Umbilical cord (tissue), 2 donors: ENCODE data around the gene NARF. TPM values are rescaled to one million over a fixed set of nuclear protein-coding genes. Genes with fewer than 3 reads are reported as not detected.
"Not testable (repeated sequence)": the region's sequence is repeated elsewhere in the genome, so short reads cannot be mapped to it uniquely, and the experiment has no call there.

ENCODE experiments used
- DNase-seq: peaks from one replicate; pipeline ENCODE4 v3.0.0-alpha.2; 2015; ENCODE audit warnings: low spot score
- total RNA-seq: library from RNA; depleted of rRNA; stranded (reverse); fragments of >200 nt; gene quantifications from one replicate; pipeline ENCODE4 v1.2.3, GENCODE V29; 2014; ENCODE audit warnings: low replicate concordance; ENCODE audit not compliant: insufficient read depth

The NARF gene
- total RNA-seq, 1 donor from 2014 or later: 39.7 TPM

DNA sequence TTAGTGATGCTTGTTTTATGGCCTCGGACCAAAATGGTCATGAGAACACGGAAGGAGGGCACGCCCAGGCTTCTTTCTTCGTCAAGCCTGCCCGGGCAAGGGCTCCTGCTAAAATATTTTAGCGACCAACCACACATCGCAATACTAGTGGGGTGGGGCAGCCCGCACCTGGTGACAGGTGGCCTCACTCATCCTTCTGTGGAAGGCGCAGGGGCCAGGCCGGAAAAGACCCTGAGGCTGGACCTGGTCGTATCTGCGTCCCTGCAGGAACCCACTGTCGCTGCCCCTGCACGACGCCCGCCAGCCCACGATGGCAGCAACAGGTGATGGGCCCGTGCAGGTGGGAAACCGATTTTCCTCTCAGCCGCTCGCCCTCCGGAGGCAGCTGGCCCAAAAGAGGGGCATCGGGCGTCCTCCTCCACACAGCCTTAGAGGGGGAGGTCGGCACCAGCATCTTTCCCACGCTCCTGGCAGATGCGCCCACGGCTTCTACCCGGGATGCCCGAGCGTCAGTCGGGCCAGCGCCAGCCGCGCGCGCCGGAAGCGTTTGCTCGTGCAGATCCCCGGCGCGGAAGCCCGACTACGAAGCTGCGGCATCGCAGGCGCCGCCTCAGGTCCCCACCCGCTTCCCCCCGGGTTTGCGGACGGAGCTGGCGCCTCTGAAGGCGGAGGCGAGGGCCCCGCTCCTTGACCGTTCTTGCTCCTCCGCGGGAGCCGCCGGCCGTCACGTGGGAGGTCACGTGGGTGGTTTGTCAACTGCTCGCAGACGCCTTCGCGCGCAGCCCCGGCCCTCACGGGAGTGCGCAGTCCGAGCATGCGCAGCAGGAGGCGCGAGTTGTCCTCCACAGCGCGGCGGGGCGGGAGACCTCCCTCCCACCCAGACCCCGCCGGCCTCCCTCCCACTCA lies 38.2 kb downstream of the NARF start:
- DNase-seq: peak; percentile 98

DNA sequence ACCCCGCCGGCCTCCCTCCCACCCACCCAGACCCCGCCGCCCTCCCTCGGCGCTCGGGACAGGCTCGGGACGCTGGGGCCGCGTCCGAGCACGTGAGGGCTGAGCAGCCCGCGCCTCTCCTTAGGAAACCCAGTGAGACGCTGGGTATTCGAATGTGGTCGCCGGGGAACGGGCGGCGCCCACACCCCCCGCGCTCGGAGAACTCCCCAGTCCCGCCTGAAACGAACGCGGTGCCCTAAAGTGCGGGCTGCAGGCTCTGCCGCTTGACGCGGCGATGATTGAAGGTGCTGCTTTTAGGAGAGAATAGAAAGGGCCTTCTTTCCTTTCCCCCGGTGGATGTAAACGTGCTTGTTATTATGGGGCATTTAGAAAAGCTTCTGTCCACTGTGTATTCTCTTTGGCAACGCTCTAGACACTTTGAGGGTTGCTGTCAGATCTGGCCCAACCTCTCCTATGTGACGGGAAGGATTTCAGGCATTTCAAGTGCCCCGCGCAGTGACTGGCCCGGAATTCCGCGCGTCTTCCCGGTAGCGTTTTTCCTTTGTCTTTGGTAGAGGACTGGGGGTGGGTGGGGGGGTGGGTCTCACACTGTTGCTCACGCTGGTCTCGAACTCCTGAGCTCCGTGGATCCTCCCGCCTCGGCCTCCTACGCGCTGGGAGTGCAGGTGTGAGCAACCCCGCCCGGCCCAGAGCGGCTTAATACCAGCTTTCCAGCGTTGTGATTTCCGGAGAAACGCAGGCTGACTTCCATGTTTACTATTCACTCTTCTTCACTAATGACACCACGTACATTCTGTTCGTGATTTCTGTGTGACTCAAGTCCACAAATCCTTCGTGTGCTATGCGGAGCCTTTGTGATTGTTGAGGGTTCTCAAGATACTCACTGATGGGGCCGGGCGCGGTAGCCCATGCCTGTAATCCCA lies 39.2 kb downstream of the NARF start:
- DNase-seq: peak; percentile 36

DNA sequence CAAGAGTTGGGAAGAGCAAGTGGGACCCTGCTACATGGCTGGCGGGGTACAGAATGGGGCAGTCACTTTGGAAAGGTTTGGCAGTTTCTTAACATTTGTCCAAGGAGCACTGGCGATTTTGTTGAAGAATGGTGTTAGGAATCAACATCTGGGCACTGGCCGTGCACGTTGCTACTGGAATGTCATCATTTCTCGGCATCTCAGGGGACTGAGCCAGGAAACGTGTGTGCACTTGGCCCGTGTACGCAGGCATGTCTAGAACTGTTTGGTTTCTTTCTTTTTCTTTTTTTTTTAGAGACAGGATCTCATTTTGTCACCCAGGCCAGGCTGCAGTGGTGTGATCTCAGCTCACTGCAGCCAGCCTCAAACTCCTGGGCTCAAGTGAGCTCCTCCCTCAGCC lies 43.7 kb downstream of the NARF start:
- no peak for DNase-seq

DNA sequence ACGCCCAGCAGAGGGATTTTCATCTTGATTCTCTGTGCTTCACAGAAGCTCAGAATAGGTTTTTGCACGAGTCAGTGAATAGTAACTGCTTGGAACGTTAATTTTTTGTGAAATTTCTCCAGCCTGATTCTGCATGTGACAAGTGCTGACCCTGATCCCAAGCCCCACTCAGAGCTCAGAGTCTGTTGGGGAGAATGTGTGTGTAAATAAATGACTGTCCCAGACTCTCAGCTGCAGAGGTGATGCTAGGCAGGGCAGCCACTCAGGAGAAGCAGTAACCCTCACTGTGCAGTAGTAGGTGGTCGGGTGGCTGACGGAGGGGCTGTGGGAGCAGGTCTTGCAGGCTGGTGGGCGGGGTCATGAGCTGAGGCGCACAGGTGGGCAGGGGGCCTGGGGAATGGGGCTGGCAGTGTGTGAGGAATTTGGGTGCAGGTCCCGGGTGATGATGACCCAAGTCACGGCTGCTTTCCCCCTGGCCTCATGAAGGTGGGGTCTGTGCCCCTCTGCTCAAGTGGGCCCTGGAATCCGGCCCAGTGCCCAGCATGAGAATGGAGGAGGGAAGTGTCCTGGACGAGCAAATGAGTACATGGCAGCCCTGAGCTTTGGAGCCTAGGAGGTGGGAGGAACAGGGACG lies 44.7 kb downstream of the NARF start:
- DNase-seq: no peak

DNA sequence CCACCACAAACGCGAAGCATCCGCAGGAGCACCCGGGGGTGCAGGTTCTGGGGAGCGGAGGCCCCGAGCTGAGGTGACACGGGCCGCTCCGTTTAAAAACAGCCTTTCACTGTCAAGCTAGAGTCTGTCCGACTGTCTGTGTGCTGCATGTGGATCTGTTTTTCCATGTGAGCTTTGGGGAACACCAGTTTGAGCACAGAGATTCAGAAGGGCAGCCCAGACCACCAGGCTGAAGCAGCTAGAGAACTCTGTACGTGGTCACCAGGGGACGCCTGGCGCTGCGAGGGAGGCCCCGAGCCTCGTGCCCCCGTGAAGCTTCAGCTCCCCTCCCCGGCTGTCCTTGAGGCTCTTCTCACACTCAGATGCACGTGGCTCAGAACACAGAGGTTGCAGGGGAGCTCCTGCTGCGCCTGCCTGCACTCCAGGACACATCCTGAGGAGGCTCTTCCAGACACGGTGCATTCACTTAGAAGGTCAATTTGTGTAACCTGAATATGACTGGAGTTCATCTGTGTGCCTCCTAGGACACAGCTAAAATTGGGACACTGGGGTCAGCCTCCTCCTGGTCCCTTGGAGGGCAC lies 45.3 kb downstream of the NARF start:
- no peak for DNase-seq

DNA sequence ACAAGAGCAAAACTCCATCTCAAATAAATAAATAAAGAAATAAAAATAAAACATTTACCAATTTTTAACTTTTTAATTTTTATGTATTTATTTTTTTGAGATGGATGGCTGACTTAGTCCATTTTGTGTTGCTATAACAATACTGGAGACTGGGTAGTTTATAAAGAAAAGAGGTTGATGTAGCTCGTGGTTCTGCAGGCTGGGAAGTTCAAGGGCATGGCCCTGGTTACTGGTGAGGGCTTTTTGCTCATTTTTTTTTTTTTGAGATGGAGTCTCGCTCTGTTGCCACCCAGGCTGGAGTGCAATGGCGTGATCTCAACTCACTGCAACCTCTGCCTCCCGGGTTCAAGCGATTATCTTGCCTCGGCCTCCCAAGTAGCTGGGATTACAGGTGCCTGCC lies 46.8 kb downstream of the NARF start:
- no peak for DNase-seq

DNA sequence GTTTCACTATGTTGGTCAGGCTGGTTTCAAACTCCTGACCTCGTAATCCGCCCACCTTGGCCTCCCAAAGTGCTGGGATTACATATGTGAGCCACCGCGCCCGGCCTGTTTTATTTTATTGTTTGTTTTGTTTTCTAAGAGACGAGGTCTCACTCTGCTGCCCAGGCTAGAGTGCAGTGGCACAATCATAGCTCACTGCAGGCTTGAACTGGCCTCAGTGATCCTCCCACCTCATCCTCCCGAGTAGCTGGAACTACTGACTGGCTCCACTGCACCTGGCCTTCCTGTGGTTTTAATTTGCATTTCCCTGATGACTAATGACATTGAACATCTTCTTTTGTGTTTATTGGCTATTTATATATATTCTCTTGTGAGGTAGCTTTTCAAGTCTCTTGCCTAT lies 47.9 kb downstream of the NARF start:
- not testable (repeated sequence) for DNase-seq

DNA sequence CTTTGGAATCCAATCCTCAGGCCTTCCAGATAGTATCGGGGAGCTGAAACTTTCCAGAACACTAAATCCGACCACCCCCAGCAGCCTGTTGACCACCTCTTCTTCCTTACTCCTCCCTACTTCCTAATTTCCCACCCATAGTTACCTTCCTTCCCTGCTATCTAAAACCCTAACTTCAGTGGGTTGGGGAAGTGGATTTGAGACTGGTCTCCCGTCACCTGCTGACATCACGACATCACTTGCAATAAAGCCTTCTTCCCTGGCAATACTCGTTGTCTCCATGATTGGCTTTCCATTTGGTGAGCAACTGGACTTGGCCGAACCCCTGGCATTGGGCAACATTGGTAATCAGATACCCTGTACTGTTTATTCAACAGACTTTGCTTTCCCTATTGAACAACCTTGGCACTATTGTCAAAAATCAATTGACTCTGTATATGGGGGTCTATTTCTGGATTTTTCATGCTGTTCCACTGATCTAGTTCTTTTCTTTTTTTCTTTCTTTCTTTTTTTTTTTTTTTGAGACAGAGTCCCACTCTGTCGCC lies 49.2 kb downstream of the NARF start:
- no peak for DNase-seq

DNA sequence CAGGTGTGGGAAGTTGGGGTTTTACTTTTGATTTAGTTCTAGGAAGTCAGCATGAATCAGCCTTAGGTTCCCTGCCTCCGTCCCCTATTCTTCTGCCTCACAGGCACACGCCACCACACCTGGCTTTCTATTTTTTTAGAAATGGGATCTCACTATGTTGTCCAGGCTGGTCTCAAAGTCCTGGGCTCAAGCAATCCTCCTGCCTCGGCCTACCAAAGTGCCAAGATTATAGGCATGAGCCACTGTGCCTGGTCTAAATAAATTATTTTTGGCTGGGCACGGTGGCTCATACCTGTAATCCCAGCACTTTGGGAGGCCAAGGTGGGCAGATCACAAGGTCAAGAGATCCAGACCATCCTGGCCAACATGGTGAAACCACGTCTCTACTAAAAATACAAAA lies 53.1 kb downstream of the NARF start:
- DNase-seq: not testable (repeated sequence)

DNA sequence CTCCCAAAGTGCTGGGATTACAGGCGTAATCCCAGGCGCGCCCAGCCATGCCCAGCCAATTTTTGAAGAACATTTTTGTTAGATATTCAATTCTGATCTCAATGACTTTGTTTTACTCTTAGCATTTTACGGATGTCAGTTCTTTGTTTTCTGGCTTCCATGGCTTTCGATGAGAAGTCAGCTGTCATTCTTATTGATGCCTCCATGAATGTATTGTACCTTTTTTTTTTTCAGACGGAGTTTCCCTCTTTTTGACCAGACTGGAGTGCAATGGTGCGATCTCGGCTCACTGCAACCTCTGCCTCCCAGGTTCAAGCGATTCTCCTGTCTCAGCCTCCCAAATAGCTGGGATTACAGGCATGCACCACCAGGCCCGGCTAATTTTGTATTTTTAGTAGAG lies 55.3 kb downstream of the NARF start:
- not testable (repeated sequence) for DNase-seq

DNA sequence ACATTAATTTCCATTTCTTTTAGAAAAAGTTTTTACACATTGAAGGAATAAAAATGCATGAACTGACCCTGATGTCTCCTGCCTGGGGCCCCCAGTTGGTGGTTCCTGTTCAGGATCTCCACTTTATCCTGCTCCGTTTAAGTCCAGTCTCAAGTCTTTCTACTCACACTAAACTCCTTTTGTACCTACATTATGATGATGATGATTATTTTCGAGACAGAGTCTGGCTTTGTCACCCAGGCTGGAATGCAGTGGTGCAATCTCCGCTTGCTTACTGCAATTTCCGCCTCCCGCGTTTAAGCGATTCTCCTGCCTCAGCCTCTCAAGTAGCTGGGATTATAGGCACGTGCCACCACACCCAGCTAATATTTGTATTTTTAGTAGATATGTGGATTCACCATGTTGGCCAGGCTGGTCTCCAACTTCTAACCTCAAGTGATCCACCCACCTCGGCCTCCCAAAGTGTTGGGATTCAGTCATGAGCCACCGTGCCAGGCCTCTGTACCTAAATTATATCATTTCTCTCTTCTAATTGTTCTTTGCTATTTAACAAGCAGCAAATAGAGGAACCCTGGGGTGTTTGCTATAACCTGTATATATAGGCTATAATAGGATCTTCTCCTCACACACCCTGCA lies 58.8 kb downstream of the NARF start:
- no peak for DNase-seq

DNA sequence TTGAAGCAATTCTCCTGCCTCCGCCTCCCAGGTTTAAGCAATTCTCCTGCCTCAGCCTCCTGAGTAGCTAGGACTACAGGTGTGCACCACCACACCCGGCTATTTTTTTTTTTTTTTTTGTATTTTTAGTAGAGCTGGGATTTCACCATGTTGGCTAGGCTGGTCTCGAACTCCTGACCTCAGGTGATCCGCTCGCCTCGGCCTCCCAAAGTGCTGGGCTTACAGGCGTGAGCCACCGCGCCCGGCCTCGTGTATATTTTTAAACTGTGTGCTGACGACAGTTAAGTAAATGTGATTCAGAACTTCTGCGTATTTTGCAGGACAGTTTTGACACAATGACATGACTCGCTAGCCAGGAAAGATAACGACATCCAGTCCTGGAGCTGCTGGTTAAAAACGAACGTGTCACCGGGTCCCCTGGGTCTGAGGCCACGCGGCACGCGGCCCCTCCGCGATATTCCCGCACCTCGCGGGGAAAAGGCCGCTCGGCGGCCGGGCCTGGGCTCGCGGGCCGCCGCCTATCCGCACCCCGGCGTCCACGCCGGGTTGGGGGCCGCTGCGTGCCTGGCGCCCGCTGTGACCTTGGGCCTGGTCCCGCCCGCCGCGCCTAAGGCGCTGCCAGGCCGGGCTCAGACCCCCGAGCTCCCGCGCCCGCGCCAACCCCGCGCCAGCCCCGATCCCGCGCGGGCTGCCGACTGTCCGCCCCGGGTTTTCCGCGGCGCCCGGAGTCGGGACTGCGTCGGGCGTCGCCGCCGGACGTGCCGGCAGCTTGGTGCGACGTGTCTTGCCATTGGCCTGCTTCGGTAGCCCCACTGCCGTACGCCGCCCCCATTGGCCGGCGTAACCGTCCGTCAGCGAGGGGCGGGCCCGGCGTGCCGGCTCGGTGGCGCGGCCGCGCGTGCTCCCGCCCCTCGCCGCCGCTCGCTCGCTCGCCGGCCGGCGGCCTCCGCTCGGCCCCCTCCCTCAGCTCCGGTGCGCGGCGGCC lies 60.6 kb downstream of the NARF start, which contains the start of gene FOXK2:
FOXK2 (plus strand) TSS at position 907 of the 985 bp plus-strand sequence. CDS start 157 bp downstream, outside the sequence.
- DNase-seq: peak; percentile 95

DNA sequence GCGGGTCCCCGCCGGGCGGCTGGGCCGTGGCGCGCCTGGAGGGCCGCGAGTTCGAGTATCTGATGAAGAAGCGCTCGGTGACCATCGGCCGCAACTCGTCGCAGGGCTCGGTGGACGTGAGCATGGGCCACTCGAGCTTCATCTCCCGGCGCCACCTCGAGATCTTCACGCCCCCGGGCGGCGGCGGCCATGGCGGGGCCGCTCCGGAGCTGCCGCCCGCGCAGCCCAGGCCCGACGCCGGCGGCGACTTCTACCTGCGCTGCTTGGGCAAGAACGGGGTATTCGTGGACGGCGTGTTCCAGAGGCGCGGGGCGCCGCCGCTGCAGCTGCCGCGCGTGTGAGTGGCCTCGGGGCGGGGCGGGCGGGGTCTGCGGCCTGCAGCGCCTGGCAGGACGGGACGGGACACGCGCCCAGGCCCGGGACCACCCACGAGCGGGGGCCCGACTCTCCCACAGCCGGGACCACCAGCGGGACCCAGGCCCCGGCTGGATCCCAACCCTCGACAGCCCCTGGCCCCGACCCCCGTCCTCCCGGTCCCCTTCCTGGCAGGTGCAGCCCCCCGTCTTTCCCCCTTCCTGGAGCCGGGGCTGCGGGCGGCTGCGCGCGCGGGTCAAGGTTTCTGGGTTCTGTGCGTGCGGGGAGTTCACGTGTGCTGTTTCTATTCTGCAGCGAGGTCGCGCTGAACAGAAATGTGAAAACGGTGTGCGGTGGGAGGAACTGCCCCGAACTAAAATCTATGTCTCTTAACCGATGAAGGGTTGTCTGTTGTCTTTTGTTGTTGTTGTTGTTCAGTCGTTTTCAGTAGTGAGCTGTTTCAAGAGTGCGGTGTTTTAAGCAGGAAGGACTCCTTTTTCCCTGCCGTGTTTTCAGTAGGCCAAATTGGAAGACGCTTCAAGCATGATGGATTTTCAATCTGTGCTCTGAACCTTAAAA lies 61.7 kb downstream of the NARF start:
- DNase-seq: peak; percentile 31

DNA sequence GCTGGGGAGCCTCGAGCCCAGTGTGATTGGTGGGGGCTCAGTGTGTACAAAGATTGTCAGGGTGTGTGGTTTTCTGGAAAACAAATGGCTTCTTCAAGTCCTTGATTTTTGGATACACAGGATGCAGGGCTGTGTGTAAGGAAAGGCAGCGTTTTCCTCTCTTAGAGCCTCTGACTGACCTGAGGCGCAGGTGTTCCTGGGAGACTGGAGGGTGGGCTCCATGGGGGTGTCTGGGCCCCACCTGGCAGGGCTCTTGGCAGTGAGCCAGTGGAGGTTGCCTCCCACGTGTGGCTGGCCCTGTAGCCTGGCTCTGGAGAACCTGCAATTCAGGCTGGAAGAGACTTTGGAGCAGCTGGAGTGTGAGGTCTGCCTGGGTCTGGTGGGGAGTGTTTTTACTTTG lies 66.0 kb downstream of the NARF start:
- peak; percentile 34 for DNase-seq

DNA sequence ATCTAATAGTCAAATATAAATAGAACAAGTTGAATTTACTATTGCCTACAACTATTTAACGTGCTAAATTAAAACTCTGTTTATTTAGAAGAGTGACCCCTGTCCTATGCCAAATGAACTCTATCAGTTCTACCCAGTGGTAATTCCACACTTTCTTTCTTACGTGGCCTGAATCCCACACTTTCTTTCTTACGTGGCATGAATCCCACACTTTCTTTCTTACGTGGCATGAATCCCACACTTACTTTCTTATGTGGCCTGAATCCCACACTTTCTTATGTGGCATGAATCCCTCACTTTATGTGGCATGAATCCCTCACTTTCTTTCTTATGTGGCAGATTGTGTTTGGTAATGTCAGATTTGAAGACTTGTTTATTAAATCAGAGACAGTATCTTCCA lies 67.2 kb downstream of the NARF start:
- no peak for DNase-seq

DNA sequence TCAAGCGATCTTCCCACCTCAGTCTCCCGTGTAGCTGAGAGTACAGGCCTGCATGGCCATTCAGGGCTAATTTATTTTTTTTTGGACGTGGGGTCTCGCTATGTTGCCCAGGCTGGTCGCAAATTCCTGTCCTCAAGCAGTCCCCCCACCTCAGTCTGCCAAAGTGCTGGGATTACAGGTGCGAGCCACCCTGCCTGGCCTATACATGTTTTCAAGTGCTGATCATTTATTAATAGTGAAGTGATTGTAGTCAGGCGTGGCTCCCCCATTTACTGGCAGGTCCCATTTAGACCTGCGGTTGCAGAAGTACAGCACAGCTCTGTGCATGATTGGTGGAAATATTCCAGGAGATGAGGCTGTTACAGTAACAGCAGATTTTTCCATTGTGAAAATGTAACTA lies 69.4 kb downstream of the NARF start:
- no peak for DNase-seq

DNA sequence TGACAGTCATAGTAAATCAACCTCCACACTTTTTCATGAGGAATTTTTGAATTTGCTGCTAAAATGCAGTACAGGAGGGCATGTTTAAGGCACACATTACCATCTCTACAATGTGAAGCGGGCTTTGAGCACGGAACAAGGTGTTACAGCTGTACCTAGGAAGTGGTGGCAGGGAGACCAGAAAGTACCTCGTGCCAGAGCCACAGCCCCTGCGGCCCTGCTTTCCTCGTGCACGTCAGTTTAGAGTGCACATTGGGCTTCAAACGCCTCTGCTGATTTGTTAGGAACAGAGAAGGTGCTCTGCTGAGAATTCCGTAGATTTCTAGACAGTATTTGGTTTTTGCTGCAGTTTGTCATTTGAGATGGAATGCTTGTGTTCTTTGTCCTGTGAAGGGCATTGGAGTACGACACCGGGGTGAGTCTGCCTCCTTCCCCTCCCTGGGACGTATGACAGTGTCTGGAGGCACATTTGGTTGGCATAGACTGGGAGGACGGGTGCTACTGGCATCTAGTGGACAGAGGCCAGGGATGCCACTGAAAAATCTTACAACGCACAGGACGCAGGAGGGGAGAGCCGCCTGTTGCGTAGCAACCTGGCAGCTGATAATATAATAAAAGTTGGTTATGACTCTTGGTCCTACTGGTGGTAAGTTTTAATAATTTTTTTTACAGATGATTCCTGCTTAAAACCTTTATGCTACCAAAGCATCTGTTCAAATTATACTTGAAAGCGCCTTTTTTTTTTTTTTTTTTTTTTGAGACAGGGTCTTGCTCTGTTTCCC lies 70.1 kb downstream of the NARF start:
- peak; percentile 53 for DNase-seq

DNA sequence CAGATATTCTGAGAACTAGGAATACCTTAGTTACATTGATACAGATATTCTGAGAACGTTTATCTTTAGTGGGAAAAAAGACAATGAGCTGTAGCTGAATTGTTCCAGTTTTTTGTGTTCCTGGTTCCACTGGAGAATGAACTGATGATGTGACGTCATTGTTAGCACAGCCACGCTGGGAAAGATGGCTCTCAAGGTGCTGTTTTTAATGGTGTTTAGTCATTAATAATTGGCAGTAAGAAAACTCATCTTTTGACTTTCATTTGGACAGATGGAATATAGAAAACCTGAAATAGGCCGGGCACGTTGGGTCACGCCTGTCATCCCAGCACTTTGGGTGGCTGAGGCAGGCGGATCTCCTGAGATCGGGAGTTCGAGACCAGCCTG lies 71.4 kb downstream of the NARF start:
- no peak for DNase-seq
